OCI-LY7 (cell line): Measurements from ENCODE around the gene EBP. TPM values are rescaled to one million over a fixed set of nuclear protein-coding genes. Genes with fewer than 3 reads are reported as not detected.

Source experiments
- BruUV-seq: library from RNA; stranded (reverse); fragments of 400-500 nt; replicated peaks from 2 replicates; lab custom pipeline; 2021; lab: Mats Ljungman, UMichigan
- CTCF ChIA-PET: fragments of 300-600 bp; sonication (Branson Sonifier 250); formaldehyde crosslinking; loops from one replicate; lab custom pipeline; 2022; ENCODE audit warnings: antibody characterized with exemption; ENCODE audit not compliant: unreplicated experiment; lab: Charles Lee
- POLR2A ChIA-PET: fragments of 300-600 bp; sonication (Branson Sonifier 250); formaldehyde crosslinking; loops from one replicate; lab custom pipeline; 2022; ENCODE audit warnings: antibody characterized with exemption; lab: Charles Lee
- DNase-seq: peaks from one replicate; pipeline ENCODE4 v3.0.0-alpha.2; 2015; ENCODE audit warnings: low spot score
- H2AFZ ChIP-seq: fragments of 200-600 bp; sonication (generic), shearing (Covaris generic); 2 replicates; pipeline ENCODE4 v1.6.1; 2014; ENCODE audit warnings: mild to moderate bottlenecking, antibody characterized with exemption, low read length, moderate library complexity
- H3K27ac ChIP-seq: fragments of 200-600 bp; sonication (generic); 2 replicates; pipeline ENCODE4 v1.5.1; 2014; ENCODE audit warnings: mixed run types, low read depth, mild to moderate bottlenecking, moderate library complexity, low read length, inconsistent platforms; ENCODE audit not compliant: poor library complexity, severe bottlenecking
- H3K36me3 ChIP-seq: fragments of 200-600 bp; sonication (generic); 2 replicates; pipeline ENCODE4 v1.6.1; 2014; ENCODE audit warnings: mild to moderate bottlenecking, antibody characterized with exemption, low read length, moderate library complexity, mixed read lengths; ENCODE audit not compliant: insufficient read depth
- H3K4me1 ChIP-seq: fragments of 200-600 bp; sonication (generic); 2 replicates; pipeline ENCODE4 v1.5.1; 2014; ENCODE audit warnings: mild to moderate bottlenecking, low read length; ENCODE audit not compliant: insufficient read depth, poor library complexity, severe bottlenecking
- H3K4me2 ChIP-seq: fragments of 200-600 bp; sonication (generic); 2 replicates; pipeline ENCODE4 v1.6.1; 2014; ENCODE audit warnings: mild to moderate bottlenecking, low read length
- H3K4me3 ChIP-seq: fragments of 200-600 bp; sonication (generic); 2 replicates; pipeline ENCODE4 v1.5.1; 2014; ENCODE audit warnings: mild to moderate bottlenecking, low read depth, low read length; ENCODE audit not compliant: poor library complexity, severe bottlenecking
- H3K79me2 ChIP-seq: fragments of 200-600 bp; sonication (generic); 2 replicates; pipeline ENCODE4 v1.6.1; 2016; ENCODE audit warnings: low read depth, mild to moderate bottlenecking, low read length, moderate library complexity, mixed read lengths; ENCODE audit not compliant: insufficient read depth
- H3K9me2 ChIP-seq: fragments of 200-600 bp; sonication (generic); 2 replicates; pipeline ENCODE4 v1.6.1; 2016; ENCODE audit warnings: mild to moderate bottlenecking, low read length, mixed read lengths; ENCODE audit not compliant: insufficient read depth
- H3K9me3 ChIP-seq: fragments of 200-600 bp; sonication (generic); 2 replicates; pipeline ENCODE4 v1.6.1; 2014; ENCODE audit warnings: mild to moderate bottlenecking, mixed run types, low read length, mixed read lengths
- H4K20me1 ChIP-seq: fragments of 200-600 bp; sonication (generic); 2 replicates; pipeline ENCODE4 v1.6.1; 2014; ENCODE audit warnings: mild to moderate bottlenecking, antibody characterized with exemption, low read length, moderate library complexity, mixed read lengths; ENCODE audit not compliant: insufficient read depth
- CTCF ChIP-seq: fragments of 200-600 bp; sonication (generic); conservative IDR thresholded peaks from 2 replicates; pipeline ENCODE4 v1.5.1; 2014; ENCODE audit warnings: mild to moderate bottlenecking, antibody characterized with exemption, low read length, moderate library complexity, mixed read lengths
- EZH2phosphoT487 ChIP-seq: fragments of 200-600 bp; sonication (generic); IDR thresholded peaks from 2 replicates; pipeline ENCODE4 v1.6.1; 2018; ENCODE audit warnings: low read depth, borderline replicate concordance, mild to moderate bottlenecking, mixed run types, antibody characterized with exemption, low read length, moderate library complexity, mixed read lengths
- intact Hi-C: fragments of 100-400 bp; cut with micrococcal nuclease; formaldehyde crosslinking; loops from one replicate; pipeline ENCODE4 v1.10.0; 2022; ENCODE audit not compliant: unreplicated experiment
- total RNA-seq, 2 experiments: library from RNA; depleted of rRNA in 1 of 2; stranded (reverse); fragments of >200 nt in 1 of 2; shearing (Covaris generic) in 1 of 2; gene quantifications; 2 replicates each; pipeline ENCODE4 v1.2.3, GENCODE V29; 2014 to 2022

EBP gene
- total RNA-seq, 2 experiments from 2014 or later: 94.4 to 126 TPM

GRCh38 chrX:48493890-48494364, 27.7 kb upstream of the EBP start:
- H3K36me3 ChIP-seq: no peaks in the 10 kb centered on the region
- TF ChIP-seq CTCF (peak; percentile 54), EZH2phosphoT487 (no peak)
- H3K4me2 ChIP-seq: no peak overlapping the region
- no peak for DNase-seq
- no peak overlapping the region for H3K27ac ChIP-seq
- H4K20me1 ChIP-seq: no peaks in the 10 kb centered on the region
- H3K9me3 ChIP-seq: no peaks in the 10 kb centered on the region
- intact Hi-C loops: no loop called here
- no peak overlapping the region for H3K4me3 ChIP-seq
- no TSS peak for BruUV-seq
- no peaks in the 10 kb centered on the region for H3K4me1 ChIP-seq
- CTCF ChIA-PET: interaction anchor here (0.9 kb wide), 1 partner anchor 452 kb away, joined by 3 read pairs; no protein-coding TSS in a partner anchor
- POLR2A ChIA-PET: interaction anchor here (0.6 kb wide), 1 partner anchor 93 kb away, joined by 3 read pairs; no protein-coding TSS in a partner anchor
- H3K9me2 ChIP-seq: no peaks in the 10 kb centered on the region
- H2AFZ ChIP-seq: no peak overlapping the region
- no peaks in the 10 kb centered on the region for H3K79me2 ChIP-seq

DNA sequence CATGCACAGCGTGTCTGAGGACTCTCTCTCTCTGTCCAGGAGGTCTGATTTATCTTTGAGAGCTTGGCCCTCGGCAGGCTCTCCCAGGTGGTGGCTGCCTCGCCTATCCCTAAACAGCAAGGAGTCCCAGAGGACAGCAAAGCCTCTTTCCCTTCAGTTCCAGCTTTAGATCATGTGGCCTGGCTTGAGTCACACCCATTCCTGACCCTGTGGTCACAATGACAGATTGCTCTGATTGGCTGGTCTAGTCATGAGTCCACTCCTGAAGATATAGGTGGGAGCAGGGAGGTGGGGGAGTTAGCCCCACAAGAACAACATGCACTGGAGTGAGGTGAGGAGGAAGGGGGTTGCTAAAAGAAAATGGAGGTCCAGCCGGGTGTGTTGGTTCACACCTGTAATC, 24.9 kb upstream of the EBP start:
- TF ChIP-seq EZH2phosphoT487: no peak
- Histone ChIP-seq H3K9me3 (no peaks in the 10 kb centered on the region), H3K9me2 (no peaks in the 10 kb centered on the region), H3K4me2 (no peak overlapping the region), H3K36me3 (no peaks in the 10 kb centered on the region), H3K4me3 (no peak overlapping the region), H2AFZ (no peak overlapping the region), H3K79me2 (no peaks in the 10 kb centered on the region), H3K4me1 (no peaks in the 10 kb centered on the region), H4K20me1 (no peaks in the 10 kb centered on the region), H3K27ac (no peak overlapping the region)
- POLR2A ChIA-PET: no interaction called here
- CTCF ChIA-PET: no interaction called here
- DNase-seq: no peak
- no TSS peak for BruUV-seq
- intact Hi-C loops: no loop called here

- TF ChIP-seq EZH2phosphoT487 (no peak), CTCF (no peak)
- Histone ChIP-seq H3K79me2 (no peaks in the 10 kb centered on the region), H3K9me2 (no peaks in the 10 kb centered on the region), H3K4me3 (no peak overlapping the region), H3K36me3 (no peaks in the 10 kb centered on the region), H3K27ac (no peak overlapping the region), H3K4me1 (no peaks in the 10 kb centered on the region), H2AFZ (no peak overlapping the region), H4K20me1 (no peaks in the 10 kb centered on the region), H3K9me3 (no peaks in the 10 kb centered on the region), H3K4me2 (no peak overlapping the region)
- intact Hi-C loops: no loop called here
- BruUV-seq: no TSS peak
- CTCF ChIA-PET: no interaction called here
- DNase-seq: no peak
- POLR2A ChIA-PET: no interaction called here
These were observed 23.7 kb upstream of the EBP start for GRCh38 chrX:48497871-48498270.
